NOMO-1 (cell line): ENCODE data around the gene SOX6.
"Not testable (repeated sequence)": the region's sequence is repeated elsewhere in the genome, so short reads cannot be mapped to it uniquely, and the experiment has no call there.

Source experiments
- DNase-seq, 2 experiments: peaks; one replicate each; lab custom pipeline; 2025; ENCODE audit not compliant: unreplicated experiment in 2 of 2; lab: John Stamatoyannopoulos, UW

SOX6 gene

GRCh38 chr11:15941206-15941770 is 415.1 kb downstream of the SOX6 start:
- no peak for DNase-seq

GRCh38 chr11:15940462-15941205 is 415.7 kb downstream of the SOX6 start:
- no peak for DNase-seq

GRCh38 chr11:15938983-15939382 is 417.4 kb downstream of the SOX6 start:
- no peak for DNase-seq

DNA sequence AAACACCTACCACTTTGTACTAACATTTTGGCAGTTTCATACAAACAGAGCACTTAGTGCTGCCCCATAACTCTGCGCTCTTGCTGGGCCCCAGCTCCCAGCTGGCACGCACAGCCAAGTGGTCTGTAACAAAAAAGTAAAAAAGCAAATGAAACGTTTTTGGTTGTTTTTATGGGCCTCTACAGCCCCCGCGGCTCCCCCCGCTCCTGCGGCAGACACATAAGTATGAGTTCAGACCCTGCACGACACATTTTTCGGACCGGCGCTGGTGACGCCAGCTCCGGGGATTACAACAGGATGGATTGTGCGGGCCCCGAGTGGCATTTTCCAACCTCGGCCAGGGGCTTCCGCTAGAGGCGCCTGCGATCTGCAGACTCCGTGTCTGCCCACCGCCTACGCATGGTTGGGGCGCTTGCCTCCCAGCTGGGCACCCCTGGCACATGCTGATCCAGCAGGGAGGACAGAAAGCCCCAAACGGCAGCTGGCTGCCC is 418.2 kb downstream of the SOX6 start:
- DNase-seq: no peak

GRCh38 chr11:15937601-15938120 is 418.7 kb downstream of the SOX6 start:
- DNase-seq: no peak

DNA sequence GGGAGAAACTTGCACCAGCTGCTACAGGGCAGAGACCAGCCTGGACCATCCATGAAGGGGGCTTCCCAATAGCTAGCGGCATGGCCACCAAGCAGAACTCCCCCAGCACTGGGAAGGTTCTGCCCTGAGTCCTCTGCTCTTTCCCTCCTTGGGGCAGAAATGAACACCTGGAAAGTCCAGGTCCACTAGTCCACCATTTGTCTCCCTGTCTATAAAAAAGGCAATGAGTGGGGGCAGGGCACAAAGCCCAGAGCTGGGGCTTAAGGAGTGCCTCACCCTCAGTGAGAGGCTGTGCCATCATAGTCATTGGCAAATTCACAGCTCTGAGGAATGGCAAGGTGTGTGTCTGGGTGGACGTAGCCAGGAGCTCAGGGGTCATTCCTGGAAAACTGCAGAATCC is 420.3 kb downstream of the SOX6 start:
- no peak for DNase-seq

DNA sequence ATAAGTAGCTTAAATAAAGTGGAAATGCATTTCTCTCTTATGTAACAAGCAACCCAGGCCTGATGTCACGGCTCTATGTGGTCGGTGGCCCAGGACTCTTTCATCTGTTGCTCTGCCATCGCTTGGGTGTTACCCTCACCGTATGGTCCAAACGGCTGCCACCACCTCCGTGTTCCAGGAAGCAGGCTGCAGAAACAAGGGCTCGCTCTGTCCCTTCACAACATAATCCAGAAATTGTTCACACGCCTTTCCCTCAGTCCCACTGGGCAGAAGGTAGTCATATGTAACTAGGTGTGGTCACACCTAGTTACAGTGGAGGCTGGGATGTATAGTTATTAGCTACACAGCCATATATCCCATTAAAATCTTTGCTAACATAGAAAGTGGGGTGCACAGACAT is 421.0 kb downstream of the SOX6 start:
- DNase-seq: no peak

DNA sequence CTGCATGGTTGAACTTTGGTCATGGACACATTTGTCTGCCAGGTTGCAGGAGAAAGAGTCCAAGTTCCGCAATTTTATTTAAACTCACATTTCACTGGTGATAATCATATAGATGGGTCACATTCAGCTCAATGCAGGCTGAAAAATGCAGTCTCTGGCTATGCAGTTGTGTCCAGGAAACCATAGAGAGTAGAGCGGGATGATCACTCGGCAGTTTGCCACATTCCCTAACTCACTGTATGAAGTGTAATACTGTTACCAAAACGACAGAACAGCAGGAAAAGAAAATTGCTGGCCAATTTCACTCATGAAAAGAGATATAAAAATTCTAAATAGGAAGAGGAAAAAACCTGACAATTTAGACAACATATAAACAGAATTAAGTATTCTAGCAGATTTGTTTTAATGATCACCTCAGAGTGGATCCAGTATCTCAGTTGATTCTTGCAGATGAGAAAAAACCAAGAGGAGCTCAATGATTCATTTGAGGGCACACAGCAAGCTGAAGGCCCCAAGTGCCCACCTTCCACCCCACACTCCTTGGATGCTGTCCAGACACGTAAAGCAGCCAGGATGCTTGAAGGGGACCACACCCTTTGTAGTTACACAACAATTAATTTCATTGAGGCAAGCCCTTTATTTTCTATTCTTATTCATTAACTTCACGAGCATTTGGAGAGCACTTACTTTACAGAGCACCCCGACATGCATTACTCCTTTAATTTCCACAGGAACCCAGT is 422.3 kb downstream of the SOX6 start:
- DNase-seq: no peak

DNA sequence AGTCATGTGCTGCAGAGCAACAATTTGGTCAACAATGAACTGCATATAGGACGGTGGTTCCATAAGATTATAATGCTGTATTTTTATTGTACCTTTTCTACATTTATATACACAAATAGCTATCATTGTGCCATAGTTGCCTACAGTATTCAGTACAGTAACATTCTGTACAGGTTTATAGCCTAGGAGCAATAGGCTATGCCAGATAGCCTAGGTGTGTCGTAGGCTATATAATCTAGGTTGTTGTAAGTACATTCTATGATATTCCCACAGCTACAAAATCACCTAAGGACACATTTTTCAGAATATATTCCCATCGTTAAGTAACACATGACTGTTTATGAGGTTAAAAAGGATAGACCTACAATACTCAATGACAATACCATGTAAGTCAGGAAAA is 423.9 kb downstream of the SOX6 start:
- no peak for DNase-seq

GRCh38 chr11:15931497-15931896 is 424.8 kb downstream of the SOX6 start:
- no peak for DNase-seq

DNA sequence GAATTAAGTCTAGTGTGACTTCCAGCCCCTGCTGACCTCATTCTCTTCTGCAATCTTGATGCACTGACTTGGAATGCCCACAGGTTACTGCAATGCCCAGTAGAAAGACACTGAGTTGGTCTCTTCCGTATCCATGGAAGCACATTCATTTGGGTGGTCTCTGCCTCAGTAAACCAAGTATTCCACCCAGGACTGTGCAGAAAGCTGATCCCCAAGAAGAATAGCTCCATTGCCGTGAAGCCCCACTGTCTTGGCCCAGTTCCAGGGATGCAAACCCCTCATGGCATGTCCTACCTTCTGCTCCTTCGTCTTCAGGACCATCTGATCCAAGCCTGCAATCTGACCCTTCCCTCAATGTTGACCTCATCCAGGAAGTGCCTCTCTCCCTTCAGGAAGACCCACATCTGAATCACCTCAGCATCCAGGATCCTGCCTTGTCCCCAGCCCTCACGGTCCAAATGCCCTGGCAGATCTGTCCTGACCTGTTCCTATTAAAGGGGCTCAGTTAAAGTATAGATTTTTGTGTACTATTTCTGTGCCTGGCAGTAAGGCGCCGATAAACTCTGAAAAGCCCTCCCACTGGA is 425.8 kb downstream of the SOX6 start:
- no peak for DNase-seq

GRCh38 chr11:15929371-15929901 is 426.9 kb downstream of the SOX6 start:
- no peak for DNase-seq

GRCh38 chr11:15927864-15928217 is 428.5 kb downstream of the SOX6 start:
- no peak for DNase-seq

DNA sequence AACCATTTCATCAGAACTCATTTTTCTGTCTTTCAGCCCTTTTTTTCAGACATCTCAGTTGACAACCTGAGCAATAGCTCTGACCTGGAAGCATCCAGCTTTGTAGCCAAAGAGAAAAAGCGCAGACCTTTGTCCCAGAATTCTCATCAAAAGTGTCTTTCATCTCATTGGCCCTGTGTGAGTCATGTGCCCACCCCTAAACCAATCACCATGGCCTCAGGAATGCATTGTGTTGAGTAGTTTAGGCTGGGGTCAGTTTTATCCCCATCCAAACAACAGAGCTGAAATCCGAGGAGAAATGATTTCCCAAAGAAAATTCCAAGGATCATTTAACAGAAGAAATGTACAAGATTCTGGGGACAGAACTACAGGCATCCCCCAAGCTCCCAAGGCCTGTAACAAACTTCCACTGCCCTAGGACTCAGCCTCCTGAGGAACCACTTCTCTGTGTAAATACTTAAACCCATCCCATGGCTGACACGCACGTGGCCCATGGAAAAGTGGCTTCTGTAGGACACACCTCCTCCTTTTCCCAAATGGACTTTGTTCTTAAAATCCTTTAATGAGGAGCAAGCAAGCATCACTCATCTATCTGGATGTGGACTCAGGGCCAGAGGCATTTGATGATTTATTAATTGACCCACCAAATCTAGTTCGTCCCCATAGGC is 429.0 kb downstream of the SOX6 start:
- DNase-seq: no peak

DNA sequence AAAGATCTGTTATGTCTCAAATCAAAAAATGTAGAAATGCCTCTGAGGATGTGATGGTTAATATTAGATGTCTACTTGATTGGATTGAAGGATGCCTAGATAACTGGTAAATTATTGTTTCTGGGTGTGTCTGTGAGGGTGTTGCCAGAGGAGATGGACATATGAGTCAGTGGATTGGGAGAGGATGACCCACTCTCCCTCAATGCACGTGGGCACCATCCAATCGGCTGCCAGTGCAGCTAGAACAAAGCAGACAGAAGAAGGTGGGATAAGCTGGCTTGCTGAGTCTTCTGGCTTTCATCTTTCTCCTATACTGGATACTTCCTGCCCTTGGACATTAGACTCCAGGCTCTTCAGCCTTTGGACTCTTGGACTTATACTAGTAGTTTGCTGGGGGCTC is 430.3 kb downstream of the SOX6 start:
- no peak for DNase-seq

GRCh38 chr11:15923183-15923582 is 433.2 kb downstream of the SOX6 start:
- no peak for DNase-seq

GRCh38 chr11:15922745-15923144 is 433.6 kb downstream of the SOX6 start:
- DNase-seq: not testable (repeated sequence)

- DNase-seq: no peak
Measured at GRCh38 chr11:15920856-15921629, 435.3 kb downstream of the SOX6 start.

DNA sequence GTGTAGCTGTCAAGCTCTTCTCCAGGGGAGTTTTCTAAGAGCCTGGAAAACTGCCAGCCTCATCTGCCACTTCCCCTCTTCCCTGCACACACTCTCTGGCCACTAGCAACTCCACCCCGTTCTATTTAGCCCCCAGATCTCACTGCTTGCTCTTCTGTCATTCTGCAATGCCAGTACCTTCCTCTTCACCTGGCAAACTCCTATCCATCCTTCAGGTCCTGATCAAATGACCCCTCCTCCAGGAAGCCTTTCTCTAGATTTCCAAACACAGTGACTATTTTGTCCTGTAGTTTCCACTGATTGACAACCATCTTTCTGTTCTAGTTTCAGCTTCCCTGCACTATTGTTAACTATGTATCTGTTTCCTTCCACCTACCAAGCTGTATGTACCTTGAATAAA is 437.7 kb downstream of the SOX6 start:
- no peak for DNase-seq

DNA sequence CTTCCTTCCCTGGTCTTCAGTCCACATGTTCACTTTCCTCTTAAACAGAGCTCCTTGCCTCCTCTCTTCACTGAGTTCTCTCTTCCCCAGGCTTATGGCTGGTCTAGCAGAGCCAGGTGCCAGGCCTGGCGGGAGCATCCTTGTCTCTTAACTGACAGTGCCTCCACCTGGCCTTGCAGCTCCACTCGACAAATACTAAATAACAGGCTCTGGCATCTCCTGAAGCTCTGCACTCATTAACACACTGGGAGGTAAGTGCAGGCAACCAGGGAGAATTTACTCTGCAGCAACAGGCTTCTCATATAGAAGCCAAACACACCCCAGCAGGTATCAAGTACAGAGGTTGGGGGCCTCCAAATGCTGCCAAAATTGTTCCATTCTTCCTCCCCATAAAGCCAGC is 438.1 kb downstream of the SOX6 start:
- no peak for DNase-seq
